Fibroblast of pulmonary artery (primary cell): ENCODE results near the gene TXN2.
"Not testable (repeated sequence)": the region's sequence is repeated elsewhere in the genome, so short reads cannot be mapped to it uniquely, and the experiment has no call there.

Experiments used
- DNase-seq: peaks from one replicate; pipeline ENCODE4 v3.0.0-alpha.2; 2010; ENCODE audit warnings: low read depth
- H3K4me3 ChIP-seq: replicated peaks from 2 replicates; pipeline ENCODE4 v1.5.1; 2011; ENCODE audit warnings: low read depth, mild to moderate bottlenecking, control low read depth, low read length, moderate library complexity
- TF ChIP-seq, protein P1 (sequence below): IDR thresholded peaks from 2 replicates; pipeline ENCODE4 v1.5.1; 2011; ENCODE audit warnings: mild to moderate bottlenecking, control low read depth, low read length, inconsistent platforms; ENCODE audit errors: missing control alignments

Gene TXN2, protein sequence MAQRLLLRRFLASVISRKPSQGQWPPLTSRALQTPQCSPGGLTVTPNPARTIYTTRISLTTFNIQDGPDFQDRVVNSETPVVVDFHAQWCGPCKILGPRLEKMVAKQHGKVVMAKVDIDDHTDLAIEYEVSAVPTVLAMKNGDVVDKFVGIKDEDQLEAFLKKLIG

DNA sequence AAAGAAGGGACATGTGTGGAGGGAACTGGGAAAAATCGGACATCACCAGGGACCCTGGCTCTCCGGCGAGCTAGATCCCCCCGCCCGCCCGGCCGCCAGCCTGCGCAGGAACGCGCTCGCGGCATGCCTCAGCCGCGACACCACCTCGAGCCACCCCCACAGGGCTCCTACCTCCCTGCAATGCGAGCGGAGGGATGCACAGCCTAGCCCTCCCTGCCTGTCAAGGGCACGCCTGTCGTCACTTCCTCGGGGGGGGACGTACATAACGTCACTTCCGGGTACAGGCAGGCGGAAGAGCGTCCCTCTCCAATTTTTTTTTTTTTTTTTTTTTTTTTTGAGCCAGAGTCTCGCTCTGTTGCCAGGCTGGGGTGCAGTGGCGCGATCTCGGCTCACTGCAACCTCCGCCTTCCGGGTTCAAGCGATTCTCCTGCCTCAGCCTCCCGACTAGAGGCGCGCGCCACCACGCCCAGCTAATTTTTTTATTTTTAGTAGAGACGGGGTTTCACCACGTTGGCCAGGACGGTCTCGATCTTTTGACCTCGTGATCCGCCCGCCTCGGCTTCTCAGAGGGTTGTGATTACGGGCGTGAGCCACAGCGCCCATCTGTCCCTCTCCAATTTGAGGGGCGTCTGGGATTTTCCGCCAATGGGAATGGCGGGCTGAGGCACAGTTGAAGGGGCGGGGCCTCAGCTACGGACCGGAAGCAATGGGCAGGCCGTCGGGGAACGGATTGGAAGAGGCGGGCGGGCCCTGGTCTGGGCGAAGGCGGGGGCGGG is at the start of gene TXN2:
TSS of gene TXN2 (minus strand) at position 248 of the 776 bp plus-strand sequence. CDS start 803 bp downstream, outside the sequence.
- peak; percentile 97 for DNase-seq

DNA sequence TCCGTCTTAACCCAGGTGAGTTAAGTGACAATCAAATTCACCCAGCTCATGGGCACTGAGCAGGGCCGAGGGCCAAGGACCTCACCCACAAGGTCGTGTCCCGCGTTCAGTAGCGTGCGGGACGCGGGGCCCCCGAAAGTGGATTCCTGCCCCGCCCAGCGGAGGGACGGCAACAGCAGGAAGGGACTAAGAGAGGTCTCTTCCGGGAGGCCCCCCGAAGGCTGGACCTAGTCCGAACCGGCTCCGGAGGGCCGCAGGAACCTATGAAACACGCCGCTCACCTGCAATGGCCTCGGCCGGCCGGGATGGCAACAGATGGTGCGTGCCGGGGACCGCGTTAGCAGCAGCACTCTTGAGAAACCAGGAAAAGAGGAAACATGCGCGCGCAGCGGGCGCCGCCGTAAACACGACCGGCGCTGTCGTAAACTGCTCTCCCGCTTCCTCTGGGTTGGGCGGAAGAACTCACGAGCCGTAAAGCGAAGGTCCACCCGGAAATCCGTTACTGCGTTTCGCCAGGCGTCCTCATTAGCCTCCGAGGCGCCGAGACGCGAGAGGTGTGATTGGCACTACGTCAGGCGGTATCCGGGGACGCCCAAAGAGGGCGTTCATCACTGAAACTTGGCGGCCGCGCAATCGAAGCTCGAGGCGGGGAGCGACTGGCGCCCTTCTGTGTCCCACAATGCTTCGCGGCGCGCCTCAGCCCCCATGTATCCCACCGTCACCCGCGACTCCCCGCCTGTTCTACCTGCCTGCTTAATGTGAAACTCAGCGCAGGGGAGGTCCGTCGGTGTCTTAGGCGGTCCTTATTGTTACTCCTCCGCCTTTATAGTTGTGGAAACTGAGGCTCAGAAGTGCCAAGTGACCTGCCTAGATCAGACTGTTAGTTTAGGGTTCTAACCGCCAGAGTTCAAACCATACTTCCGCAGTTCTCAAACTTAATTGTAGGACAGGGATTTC is 47.6 kb upstream of the TXN2 start, which contains the start of gene EIF3D:
TSS of gene EIF3D (minus strand) at position 372 of the 957 bp plus-strand sequence. CDS start 3,045 bp downstream, outside the sequence.
- DNase-seq, result peak; percentile 100
- TF ChIP-seq, protein P1, sequence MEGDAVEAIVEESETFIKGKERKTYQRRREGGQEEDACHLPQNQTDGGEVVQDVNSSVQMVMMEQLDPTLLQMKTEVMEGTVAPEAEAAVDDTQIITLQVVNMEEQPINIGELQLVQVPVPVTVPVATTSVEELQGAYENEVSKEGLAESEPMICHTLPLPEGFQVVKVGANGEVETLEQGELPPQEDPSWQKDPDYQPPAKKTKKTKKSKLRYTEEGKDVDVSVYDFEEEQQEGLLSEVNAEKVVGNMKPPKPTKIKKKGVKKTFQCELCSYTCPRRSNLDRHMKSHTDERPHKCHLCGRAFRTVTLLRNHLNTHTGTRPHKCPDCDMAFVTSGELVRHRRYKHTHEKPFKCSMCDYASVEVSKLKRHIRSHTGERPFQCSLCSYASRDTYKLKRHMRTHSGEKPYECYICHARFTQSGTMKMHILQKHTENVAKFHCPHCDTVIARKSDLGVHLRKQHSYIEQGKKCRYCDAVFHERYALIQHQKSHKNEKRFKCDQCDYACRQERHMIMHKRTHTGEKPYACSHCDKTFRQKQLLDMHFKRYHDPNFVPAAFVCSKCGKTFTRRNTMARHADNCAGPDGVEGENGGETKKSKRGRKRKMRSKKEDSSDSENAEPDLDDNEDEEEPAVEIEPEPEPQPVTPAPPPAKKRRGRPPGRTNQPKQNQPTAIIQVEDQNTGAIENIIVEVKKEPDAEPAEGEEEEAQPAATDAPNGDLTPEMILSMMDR, result no peak
- H3K4me3 ChIP-seq, result peak within 1 kb of the TSS; percentile 73

More for the DNA sequence above, at the start of gene TXN2:
- peak within 1 kb of the TSS; percentile 74 for H3K4me3 ChIP-seq
- TF ChIP-seq, protein P1, result no peak

DNA sequence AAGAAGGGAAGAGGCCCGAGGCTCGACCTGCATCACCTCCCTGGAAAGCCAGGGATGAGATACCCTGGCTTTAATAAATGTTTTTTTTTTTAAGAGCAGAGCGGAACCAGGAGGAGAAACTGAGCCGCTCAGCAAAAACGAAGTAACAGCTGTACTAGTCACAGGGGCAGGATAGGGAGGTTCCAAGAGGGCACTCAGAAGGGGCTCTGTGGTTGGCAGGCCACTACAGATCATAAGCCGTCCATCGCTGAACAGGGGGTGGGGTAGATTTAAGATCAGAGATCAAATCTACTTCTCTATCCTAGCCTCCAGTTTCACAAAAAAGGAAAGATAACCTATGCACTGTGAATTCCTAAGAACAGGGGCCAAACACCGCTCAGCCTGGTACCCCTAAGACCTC is 46.9 kb upstream of the TXN2 start:
- peak; percentile 24 for DNase-seq
- peak overlapping the region; percentile 73 for H3K4me3 ChIP-seq
- TF ChIP-seq, protein P1, result no peak

DNA sequence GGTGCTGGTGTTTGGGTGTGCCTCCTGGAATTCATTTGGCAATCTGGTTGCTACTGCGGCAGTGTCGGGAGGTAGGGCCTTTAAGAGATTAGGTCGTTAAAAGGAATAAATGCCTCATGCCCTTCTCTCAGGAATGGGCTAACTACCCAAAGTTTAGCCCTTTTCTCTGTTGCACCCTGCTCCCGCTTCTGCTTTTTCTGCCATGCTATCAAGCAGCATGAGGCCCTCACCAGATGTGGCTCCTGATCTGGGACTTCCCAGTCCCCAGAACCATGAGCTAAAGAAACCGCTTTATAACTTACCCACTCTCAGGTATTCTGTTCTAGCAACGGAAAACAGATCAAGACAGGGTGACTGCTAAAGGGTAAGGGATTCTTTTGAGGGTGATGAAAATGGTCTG is 41.2 kb upstream of the TXN2 start:
- TF ChIP-seq, protein P1, result no peak
- DNase-seq, result no peak
- H3K4me3 ChIP-seq, result no peak overlapping the region

DNA sequence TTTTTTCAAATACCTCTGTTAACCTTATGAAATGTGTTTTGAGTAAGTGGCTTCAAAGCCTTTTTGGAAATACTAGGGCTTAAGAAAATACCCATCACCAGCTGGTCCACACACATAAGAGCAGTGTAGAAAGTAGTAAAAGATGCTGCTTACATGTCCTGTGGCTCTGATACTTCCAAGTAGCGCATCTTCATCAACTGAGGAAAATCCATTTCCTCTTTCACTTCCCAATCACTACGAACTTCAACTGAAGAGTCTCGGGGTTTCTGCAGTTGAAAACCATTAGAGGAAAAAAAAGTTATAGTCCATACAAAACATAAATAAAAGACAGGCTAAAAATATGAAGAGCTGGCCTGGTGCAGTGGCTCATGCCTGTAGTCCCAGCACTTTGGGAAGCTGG is 39.0 kb upstream of the TXN2 start:
- DNase-seq, result no peak
- no peak overlapping the region for H3K4me3 ChIP-seq
- TF ChIP-seq, protein P1, result no peak

DNA sequence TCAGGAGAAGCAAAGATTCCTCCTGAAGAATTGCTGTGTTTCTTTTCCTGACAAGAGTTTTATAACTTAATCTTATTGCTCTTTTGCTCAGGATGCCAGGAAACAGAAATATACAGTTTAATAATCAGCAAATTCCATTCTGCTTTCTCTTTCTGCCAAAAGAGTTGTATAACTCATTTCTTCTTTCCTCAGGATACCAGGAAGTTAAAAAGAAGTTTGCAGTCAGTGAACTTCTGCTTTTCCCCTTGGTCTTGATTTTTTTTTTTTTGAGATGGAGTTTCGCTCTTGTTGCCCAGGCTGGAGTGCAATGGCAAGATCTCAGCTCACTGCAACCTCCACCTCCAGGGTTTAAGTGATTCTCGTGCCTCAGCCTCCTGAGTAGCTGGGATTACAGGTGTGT is 38.5 kb upstream of the TXN2 start:
- not testable (repeated sequence) for DNase-seq, H3K4me3 ChIP-seq

DNA sequence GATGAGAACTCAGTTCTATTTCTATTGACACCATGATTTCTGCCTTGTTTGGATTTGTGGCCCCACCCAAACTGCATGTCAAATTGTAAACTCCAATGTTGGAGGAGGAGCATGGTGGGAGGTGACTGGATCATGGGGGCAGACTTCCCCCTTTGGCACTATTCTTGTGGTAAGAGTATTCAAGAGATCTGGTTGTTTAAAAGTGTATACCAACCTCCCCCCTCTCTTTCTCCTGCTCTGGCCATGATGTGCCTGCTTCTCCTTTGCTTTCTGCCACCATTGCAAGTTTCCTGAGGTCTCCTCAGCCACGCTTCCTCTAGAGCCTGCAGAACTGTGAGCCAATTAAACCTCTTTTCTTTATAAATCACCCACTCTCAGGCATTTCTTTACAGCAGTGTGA is 33.3 kb upstream of the TXN2 start:
- no peak overlapping the region for H3K4me3 ChIP-seq
- DNase-seq, result no peak
- TF ChIP-seq, protein P1, result no peak
